Large intestine (tissue), 3 donors: ENCODE measurements around the gene LMNTD1. TPM values are rescaled to one million over a fixed set of nuclear protein-coding genes. Genes with fewer than 3 reads are reported as not detected.

Experiments used
- DNase-seq, 2 donors: peaks; one replicate each; pipeline versions ENCODE4 v3.0.0 to v3.0.0-alpha.2; 2013
- H3K27ac ChIP-seq: one replicate; pipeline ENCODE4 v1.5.1; 2013; ENCODE audit warnings: low read length
- H3K27me3 ChIP-seq: 2 replicates; pipeline ENCODE4 v1.6.1; 2013; ENCODE audit warnings: low read length; ENCODE audit not compliant: control insufficient read depth, insufficient read depth
- H3K36me3 ChIP-seq: 2 replicates; pipeline ENCODE4 v1.6.1; 2013; ENCODE audit warnings: low read length; ENCODE audit not compliant: control insufficient read depth, insufficient read depth
- H3K4me1 ChIP-seq: one replicate; pipeline ENCODE4 v1.6.1; 2013; ENCODE audit warnings: low read length; ENCODE audit not compliant: control insufficient read depth, insufficient read depth
- H3K4me3 ChIP-seq: one replicate; pipeline ENCODE4 v1.5.1; 2013; ENCODE audit warnings: low read length
- H3K9me3 ChIP-seq: one replicate; pipeline ENCODE4 v1.6.1; 2013; ENCODE audit warnings: mild to moderate bottlenecking, low read depth, low read length, moderate library complexity; ENCODE audit not compliant: control insufficient read depth
- WGBS: methylation state at CpG from one replicate; pipeline ENCODE4 v1.1.5; 2013; ENCODE audit warnings: low lambda C conversion rate; ENCODE audit not compliant: insufficient coverage; 5-methylcytosine and 5-hydroxymethylcytosine counted together
- polyA plus RNA-seq: library from polyadenylated mRNA; unstranded; fragments of 120-200 nt; gene quantifications from one replicate; pipeline ENCODE4 v1.2.1, GENCODE V29; 2013

The LMNTD1 gene
- polyA plus RNA-seq, 1 donor = 0.22 TPM

DNA sequence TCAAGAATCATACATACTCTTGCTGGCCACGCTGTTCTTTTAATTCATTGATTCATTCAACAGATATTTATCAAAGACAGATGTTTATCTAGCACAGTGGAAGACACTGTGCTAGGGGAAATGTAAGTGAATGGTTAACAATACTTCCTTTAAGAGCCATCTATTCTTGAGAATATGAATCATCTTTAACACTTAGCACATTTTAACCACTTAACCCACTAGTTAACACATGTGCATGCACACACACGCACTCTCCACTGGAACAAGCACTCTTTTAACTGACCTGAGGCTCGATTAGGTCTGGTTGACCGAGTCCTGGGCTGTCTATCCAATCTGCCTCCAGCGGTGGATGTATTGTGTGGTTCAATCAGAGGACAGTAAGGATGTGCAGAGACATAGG, 34.6 kb downstream of the LMNTD1 start:
- Histone ChIP-seq H3K27me3 (no peaks in the 10 kb centered on the region), H3K9me3 (no peaks in the 10 kb centered on the region), H3K4me1 (no peaks in the 10 kb centered on the region), H3K36me3 (no peaks in the 10 kb centered on the region), H3K27ac (no peak overlapping the region), H3K4me3 (no peak overlapping the region)
- DNase-seq = no peak
- WGBS = 83% methylated on average over 1 of the region's 5 CpGs

DNA sequence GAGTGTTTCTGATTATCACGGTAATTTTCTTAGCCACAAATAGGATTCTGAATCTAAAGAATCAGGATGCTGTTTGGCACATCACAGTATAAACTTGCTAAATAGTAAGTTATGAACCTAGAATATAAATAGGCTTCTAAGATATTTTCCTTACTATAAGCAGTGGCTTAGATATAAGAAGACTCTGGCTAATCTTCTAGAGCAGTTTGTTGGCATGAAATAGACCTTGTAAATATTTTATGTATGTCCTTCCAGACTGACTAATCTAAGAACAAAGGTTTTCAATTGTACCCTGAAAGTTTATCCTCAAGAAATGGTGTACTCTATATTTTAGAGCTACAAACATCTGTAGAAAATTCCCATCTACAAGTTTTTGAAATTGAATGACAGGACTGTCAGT, 48.3 kb downstream of the LMNTD1 start:
- no peaks in the 10 kb centered on the region for H3K36me3 ChIP-seq
- H3K27ac ChIP-seq = no peak overlapping the region
- H3K4me3 ChIP-seq = no peak overlapping the region
- no CpG with 5 or more reads among the region's 1 CpG for WGBS
- no peaks in the 10 kb centered on the region for H3K27me3 ChIP-seq
- no peaks in the 10 kb centered on the region for H3K9me3 ChIP-seq
- no peak for DNase-seq
- no peaks in the 10 kb centered on the region for H3K4me1 ChIP-seq

DNA sequence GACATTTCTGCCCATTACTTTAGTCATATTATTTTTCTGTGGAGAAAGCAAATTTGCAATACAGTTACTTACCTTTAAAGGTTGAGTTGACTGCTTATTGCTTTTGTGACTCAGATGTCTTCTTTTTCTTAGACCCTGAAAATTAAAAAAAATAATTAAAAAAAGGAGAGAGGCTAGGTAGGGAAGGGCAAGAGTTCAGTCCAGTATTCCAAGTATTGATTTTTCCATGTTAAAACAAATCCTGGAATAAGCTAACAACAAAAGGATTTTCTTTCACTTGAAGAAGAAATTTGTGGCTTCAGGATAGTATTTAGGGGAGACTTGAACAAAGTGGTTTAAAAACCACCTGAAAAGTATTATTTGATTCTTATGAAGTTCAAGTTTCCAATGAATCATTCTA, 49.4 kb downstream of the LMNTD1 start:
- Histone ChIP-seq H3K27me3 (no peaks in the 10 kb centered on the region), H3K9me3 (no peaks in the 10 kb centered on the region), H3K27ac (no peak overlapping the region), H3K36me3 (no peaks in the 10 kb centered on the region), H3K4me3 (no peak overlapping the region), H3K4me1 (no peaks in the 10 kb centered on the region)
- no peak for DNase-seq

DNA sequence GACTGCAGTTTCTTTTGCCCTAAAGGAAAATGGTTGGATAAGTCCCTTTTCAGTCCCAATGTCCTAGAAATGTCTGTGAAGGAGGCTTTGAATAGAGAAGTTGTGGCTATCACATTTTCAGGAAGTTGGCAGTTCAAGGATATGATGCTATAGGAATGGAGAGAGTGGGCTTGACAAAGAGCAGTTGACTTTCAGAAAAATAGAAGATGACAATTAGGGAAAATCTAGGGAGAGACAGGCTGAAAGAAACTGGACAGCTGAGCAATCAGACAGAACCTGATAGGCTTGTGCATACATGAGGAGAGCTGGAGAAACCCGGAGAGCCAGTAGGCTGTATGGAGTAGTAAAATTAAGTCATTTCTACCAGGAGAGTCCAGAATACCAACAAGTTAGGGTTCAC, 50.5 kb downstream of the LMNTD1 start:
- Histone ChIP-seq H3K4me1 (no peaks in the 10 kb centered on the region), H3K27ac (no peak overlapping the region), H3K27me3 (no peaks in the 10 kb centered on the region), H3K9me3 (no peaks in the 10 kb centered on the region), H3K36me3 (no peaks in the 10 kb centered on the region), H3K4me3 (no peak overlapping the region)
- DNase-seq = no peak
- WGBS = no CpG with 5 or more reads among the region's 1 CpG

DNA sequence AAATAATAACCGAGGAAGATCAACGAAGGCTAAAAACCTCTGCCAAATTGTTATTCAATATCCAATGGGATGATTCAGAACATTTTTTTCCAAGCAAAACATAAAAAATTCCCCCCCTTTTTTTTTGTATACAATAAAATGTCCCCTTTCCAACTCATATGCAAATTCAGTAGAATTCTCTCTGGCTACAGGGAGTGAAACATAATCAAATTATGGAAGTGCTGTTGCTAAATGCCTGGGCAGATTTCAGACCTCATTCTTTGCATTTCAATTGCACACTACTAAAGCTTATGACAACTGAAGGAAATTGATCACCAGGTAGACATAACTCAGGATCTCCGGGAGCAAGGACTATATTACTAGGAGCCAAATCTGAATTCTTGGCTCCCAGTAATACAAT, 51.0 kb downstream of the LMNTD1 start:
- Histone ChIP-seq H3K9me3 (no peaks in the 10 kb centered on the region), H3K36me3 (no peaks in the 10 kb centered on the region), H3K4me3 (no peak overlapping the region), H3K4me1 (no peaks in the 10 kb centered on the region), H3K27me3 (no peaks in the 10 kb centered on the region), H3K27ac (no peak overlapping the region)
- 100% methylated on average over 2 of the region's 3 CpGs for WGBS
- no peak for DNase-seq

DNA sequence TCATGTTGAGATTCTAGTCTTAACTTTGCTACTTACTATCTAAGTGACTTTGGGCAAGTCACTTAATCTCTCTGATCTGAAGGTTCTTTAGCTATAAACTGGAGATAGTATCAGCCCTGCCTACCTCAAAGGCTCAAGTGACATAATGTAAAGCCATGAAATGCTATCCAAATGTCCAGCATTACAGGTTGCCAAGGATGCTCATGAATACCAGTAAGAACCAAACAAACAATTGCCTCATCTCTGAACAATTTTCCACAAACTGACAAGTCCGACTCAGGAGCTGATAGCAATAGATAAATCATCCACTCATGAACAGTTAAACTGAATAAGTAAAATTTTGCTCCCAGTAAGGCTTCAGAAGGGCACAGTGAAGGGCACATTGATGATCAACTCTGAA, 51.5 kb downstream of the LMNTD1 start:
- no CpG with 5 or more reads among the region's 1 CpG for WGBS

DNA sequence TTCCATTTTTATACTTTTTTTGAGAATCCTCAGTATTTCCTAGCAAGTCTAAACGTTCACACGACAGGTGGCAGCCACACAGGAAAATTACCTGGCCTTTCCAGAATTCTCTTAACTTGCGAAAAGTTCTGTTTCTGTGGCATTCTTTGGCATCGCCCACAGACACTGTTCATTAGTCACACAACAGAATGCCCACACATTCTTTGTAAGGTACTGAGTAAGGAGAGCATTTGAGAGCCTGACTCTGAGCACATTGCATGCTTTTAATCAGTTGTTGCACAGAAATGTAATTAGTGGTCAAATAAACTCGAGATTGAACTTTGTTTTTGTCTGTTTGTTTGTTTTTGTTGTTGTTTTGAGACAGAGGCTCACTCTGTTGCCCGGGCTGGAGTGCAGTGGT, 52.4 kb downstream of the LMNTD1 start:
- no CpG with 5 or more reads among the region's 6 CpGs for WGBS
- Histone ChIP-seq H3K4me3 (no peak overlapping the region), H3K9me3 (no peaks in the 10 kb centered on the region), H3K36me3 (no peaks in the 10 kb centered on the region), H3K4me1 (no peaks in the 10 kb centered on the region), H3K27ac (no peak overlapping the region), H3K27me3 (no peaks in the 10 kb centered on the region)
- DNase-seq = no peak

More for the DNA sequence above, 51.5 kb downstream of the LMNTD1 start:
- Histone ChIP-seq H3K36me3 (no peaks in the 10 kb centered on the region), H3K4me1 (no peaks in the 10 kb centered on the region), H3K4me3 (no peak overlapping the region), H3K9me3 (no peaks in the 10 kb centered on the region), H3K27me3 (no peaks in the 10 kb centered on the region), H3K27ac (no peak overlapping the region)
- no peak for DNase-seq

DNA sequence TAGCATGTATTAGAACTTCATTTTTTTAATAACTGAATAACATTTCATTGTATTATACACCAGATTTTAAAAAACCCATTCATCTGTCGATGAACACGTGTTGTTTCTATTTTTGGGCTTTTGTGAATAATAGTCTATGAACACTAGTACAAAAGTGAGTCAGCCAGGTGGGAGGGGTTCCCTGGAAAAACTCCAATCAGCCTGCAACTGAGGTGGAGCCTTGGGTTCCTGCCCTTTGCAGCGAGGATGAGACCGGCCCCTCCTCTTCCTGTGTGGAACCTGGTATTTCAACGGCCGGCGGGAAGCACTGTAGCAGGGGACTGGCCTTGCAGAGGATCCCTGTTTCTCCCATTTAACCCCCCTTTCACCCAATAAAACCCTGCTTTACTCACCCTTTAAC, 56.1 kb downstream of the LMNTD1 start:
- Histone ChIP-seq H3K4me3 (no peak overlapping the region), H3K36me3 (no peaks in the 10 kb centered on the region), H3K4me1 (no peaks in the 10 kb centered on the region), H3K27me3 (no peaks in the 10 kb centered on the region), H3K9me3 (no peaks in the 10 kb centered on the region), H3K27ac (no peak overlapping the region)
- WGBS = no CpG with 5 or more reads among the region's 7 CpGs
- DNase-seq = no peak

DNA sequence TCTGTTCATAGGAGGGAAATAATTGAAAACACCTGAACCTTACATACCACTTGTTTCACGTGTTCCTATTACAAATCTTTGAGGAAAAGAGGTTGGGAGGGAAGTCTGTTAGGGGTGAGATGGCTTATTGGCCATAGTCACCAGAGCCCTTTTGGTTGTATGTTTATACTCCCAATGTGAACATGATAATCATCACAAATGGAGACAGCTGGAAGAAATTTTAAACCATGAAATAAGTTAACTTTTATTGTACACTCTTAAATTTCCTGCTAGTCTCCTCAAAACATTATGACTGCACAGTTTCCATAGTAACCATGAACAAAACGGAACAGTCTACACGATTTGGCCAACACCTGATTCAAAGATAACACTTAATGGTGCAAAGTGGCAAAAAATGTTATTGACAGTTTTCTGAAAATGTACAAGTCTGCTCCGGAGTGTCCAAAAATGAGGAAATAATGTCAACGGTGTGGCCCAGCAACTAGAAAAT, 56.9 kb downstream of the LMNTD1 start:
- 88% methylated on average over 2 of the region's 5 CpGs for WGBS
- Histone ChIP-seq H3K4me1 (no peaks in the 10 kb centered on the region), H3K36me3 (no peaks in the 10 kb centered on the region), H3K9me3 (no peaks in the 10 kb centered on the region), H3K27ac (no peak overlapping the region), H3K4me3 (no peak overlapping the region), H3K27me3 (no peaks in the 10 kb centered on the region)
- no peak for DNase-seq

DNA sequence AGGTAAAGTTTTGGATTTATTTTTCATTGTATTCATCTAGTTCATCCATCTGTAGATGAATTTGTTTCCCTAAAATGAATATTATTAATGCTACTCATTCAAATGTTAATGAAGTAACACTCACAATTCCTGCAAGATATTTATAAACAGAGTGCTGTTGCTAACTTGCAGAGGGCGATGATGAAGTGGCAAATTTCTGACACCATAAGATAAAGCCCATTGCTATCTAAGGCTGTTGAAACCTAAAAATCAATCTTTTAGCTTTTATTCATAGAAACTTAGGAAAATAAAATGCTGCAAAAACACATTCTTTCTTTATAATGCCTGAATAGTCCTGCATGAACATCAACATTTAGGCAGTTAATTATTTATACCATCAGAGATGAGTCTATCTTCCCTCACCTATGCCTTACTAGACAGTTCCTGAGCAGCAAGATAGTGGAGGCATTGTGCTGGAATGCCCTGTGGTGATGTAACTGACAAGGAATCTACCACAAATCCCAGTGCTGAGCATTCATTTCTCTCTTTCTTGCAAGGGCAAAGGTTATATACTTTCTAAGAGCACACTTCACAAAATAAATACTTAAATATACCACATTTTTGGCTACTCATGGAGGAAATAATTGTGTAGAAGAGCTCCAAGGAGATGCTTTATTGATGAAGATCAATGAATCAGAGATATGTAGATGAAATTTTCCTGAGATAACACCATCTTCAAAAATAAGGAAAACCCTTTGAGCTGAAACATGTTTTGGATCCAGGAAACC, 57.6 kb downstream of the LMNTD1 start:
- H3K9me3 ChIP-seq = no peaks in the 10 kb centered on the region
- no peak overlapping the region for H3K27ac ChIP-seq
- no peaks in the 10 kb centered on the region for H3K27me3 ChIP-seq
- no CpG with 5 or more reads among the region's 1 CpG for WGBS
- H3K4me3 ChIP-seq = no peak overlapping the region
- H3K36me3 ChIP-seq = no peaks in the 10 kb centered on the region
- peak; percentile 10 to 19 for DNase-seq
- no peaks in the 10 kb centered on the region for H3K4me1 ChIP-seq

DNA sequence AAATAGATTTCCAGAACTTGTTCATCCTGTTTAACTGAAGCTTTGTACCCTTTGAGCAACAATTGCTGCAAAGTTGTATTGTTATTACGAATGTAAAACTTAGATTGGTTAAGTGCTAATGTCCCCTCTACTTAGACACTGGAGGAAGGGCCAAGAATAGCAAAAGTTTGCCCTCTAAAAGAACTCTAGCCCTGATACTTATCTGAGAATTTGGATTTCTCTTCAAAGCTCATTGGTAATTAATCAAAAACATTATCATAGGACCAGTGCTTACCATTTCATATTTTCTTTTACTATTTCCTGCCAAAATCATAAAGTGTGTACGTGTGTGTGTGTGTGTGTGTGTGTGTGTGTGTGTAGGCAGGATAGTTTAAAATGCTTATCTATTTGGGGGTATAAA, 58.2 kb downstream of the LMNTD1 start:
- H3K36me3 ChIP-seq = no peaks in the 10 kb centered on the region
- DNase-seq = no peak
- H3K4me1 ChIP-seq = no peaks in the 10 kb centered on the region
- no peak overlapping the region for H3K4me3 ChIP-seq
- no peaks in the 10 kb centered on the region for H3K27me3 ChIP-seq
- WGBS = no CpG with 5 or more reads among the region's 2 CpGs
- H3K27ac ChIP-seq = no peak overlapping the region
- H3K9me3 ChIP-seq = no peaks in the 10 kb centered on the region
